GM18520 (cell line): ENCODE results near the gene GLI2.

Source experiments
- ATAC-seq: cut with Tn5 transposase; IDR thresholded peaks from one replicate; pipeline ENCODE4 v1.9.1; 2021; ENCODE audit not compliant: unreplicated experiment

GLI2 gene

DNA sequence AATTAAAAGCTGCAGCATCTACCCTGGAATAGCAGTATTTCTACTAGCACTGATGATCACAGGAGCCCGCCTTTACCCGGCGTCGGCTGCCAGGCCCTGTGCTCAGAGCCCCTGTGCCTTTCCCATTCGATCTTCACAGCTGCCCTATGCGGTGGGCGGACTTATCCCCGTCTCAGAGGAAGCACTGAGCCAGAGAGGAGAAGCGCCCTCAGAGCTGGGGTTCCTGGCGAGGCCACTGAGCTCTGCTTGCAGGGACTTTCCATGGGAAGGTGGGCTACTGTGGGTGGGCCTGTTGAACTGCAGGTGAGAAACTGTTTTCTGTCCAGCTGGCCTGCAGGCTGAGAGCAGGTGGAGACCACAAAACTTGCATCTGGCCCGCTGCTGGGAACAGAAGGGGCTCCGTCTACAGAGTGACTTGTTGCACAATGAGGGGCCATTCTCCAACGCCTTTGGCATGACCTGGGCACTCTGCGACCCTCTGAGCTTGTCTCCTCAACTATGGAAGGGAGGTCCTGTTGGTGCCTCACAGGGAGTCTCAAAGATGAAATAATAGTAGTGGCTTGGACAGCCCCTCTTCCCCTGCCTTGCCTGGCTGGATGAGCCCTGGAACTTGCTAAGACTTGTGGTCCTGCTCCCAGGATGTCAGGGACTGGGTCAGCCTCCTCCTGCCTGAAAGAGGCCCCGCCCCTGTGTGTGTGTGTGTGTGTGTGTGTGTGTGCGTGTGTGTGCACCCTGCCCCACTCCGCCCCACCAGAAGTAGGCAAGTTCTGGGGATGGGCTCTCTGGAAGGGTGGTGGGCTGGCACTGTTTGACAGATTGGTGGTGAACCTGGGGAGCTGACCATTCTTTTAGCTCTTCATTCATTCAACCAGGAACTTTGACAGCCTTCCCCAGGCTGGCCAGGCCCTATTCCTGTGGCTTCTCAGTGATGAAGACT, 32.7 kb downstream of the GLI2 start:
- ATAC-seq: no peak

DNA sequence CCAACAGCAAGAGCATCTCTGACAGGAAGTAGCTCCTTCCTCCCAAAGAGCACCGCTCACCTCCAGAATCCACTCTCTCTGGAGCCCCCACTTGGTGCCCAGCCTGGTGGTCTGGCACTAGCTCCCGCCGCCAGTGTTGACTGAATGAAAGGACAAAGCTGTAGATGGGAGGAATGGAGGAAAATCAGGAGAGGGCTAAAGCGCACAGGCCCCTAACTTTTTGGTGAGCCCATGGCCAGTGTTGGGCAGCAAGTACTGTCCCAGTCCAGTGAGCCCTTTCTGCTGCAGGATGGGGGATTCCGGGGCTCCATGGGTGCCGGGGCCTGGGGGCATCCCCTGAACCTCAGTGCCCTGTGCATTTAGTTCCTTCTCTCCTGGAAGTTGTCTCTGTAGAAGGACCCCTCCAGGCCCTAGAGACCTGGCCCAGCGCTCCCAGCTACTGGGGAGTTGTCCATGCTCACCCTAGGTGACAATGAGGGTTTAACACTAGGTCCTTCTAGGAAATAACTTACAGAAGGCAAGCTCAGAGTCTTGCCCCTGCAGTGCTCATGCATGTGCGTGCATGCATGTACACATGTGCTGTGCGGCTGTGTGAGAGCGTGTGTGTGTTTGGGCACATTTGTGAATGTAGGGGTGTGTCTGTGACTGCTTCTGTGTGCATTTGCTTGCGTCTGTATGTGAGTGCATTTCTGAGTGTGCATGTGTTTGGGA, 33.6 kb downstream of the GLI2 start:
- ATAC-seq: no peak

DNA sequence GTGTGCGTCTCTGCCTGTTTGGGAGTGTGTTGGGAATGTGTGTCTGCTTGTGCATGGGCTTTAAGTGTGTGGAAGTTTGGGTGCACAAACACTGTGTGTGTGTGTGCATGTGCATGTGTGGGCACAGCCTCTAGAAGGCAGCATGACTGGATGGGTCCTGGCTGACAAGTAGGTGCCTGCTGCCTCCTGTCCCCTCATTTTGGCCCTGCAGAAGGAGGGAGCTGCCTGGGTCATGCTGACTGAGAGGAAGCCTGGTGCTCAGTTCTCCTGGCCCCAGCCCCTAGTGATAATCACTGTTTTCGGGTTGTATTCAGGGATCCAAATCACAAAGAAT, 34.1 kb downstream of the GLI2 start:
- no peak for ATAC-seq

DNA sequence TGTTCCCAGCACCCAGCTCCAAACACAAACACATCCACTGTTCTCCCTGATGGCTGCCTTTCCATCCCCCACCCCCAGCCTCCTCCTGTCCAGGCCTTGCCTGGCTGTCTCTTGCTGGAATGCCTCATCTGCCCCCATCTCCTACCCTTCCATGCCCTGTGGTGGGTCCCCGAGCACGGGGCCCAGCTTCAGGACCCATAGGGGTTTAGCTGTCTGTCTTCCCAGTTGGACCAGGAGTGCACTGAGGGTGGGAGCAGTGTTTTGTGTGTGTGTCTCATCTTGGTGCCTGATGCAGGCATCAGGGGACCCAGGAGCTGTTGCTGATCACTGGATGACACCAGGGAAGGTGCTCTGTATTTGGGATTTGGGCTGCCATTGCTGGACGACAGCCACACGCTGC, 34.5 kb downstream of the GLI2 start:
- ATAC-seq: no peak

- ATAC-seq: no peak
Observed at GRCh38 chr2:120770641-120771040, 35.0 kb downstream of the GLI2 start.

GRCh38 chr2:120771111-120771780, 35.6 kb downstream of the GLI2 start:
- no peak for ATAC-seq

- ATAC-seq: no peak
Observed at GRCh38 chr2:120771781-120772208, 36.1 kb downstream of the GLI2 start.

DNA sequence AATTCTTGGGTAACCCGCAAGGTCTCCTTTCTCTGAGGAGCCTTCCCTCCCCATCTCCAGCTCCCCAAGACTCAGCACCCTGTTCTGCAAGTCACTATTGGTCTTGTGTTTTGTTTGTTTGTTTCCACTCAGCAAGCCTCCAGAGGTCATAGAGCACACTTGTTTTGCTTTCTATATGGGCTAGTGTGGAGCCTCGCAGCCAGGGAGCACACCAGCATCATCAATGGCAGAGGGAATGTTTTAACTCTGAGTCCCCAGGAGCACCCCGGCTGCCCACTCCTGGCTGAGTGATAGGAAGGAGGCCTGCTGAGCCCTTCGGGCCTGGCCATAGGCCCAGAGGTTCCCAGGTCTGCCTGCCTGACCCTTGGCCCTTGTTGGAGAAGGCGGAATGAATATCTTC, 36.6 kb downstream of the GLI2 start:
- no peak for ATAC-seq

DNA sequence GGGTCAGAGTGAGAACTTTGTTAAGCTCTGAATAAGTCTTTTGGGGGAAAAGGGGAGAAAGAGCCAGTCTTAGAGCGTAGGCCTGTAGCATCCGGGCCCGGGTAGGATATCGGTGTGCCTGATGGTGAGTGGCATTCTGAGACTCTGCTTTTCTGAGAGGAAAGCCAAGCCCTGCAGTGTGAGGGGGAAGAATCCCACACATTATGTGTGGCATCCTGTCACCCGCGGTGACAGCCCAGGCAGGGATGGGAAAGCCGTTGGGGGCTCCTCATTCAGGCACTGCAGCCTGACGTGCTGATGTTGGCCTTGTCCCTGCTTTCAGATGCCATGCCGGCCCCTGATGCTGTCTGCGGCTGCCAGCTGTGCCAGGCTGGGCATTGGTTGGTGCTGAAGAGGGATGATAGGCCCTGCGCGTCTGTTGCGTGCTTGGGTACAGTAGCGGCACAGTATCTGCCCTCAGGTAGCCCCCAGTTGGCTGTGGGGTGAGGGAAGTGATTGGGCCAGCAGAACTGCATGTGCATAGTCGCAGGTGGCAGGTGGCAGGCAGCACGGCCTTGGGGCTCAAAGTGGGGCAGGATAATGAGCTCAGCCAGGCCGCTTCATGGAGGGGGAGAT, 37.6 kb downstream of the GLI2 start:
- ATAC-seq: no peak

- no peak for ATAC-seq
Observed at GRCh38 chr2:120774557-120775160, 39.0 kb downstream of the GLI2 start.

- no peak for ATAC-seq
Observed at GRCh38 chr2:120775194-120775593, 39.5 kb downstream of the GLI2 start.

GRCh38 chr2:120775801-120776589, 40.3 kb downstream of the GLI2 start:
- ATAC-seq: no peak

DNA sequence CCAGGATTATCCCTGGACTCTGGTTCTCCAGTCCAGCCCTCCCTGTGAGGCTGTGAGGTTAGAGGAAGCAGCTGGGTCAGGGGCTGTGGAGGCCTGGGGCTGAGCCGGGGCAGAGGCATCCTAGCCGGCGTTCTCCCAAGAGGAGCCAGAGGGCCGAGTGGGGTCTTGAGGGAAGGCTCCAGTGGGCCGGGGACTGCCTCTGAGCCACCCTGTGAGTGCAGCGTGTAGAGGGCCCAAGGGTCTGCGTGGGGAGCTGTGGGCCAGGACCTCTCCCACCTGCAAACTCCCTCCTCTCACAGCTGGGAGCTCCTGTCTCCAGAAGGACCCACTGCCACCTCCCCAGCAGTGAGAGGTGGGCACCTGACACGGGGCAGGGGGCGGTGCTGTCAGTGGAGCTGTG, 41.0 kb downstream of the GLI2 start:
- no peak for ATAC-seq

- ATAC-seq: no peak
Observed at GRCh38 chr2:120777170-120777751, 41.6 kb downstream of the GLI2 start.

DNA sequence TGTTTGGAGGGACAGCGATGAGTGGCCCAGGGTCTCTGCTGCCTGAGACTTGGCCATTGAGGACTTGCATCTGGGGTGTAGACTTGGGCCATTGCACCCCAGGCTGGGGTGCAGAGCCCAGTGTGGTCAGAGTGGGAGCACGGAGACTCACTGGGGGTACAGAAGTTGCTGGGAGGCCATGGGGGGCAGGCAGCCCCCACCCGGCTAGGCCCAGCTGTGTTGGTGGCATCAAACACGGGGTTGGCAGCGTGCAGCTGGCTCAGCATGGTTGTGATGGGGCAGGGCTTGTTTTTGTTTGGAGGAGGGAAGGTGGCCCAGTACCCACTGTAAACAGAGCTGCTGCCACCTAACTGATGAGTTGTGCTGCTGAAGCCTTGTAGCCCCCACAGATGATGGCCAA, 42.1 kb downstream of the GLI2 start:
- no peak for ATAC-seq

DNA sequence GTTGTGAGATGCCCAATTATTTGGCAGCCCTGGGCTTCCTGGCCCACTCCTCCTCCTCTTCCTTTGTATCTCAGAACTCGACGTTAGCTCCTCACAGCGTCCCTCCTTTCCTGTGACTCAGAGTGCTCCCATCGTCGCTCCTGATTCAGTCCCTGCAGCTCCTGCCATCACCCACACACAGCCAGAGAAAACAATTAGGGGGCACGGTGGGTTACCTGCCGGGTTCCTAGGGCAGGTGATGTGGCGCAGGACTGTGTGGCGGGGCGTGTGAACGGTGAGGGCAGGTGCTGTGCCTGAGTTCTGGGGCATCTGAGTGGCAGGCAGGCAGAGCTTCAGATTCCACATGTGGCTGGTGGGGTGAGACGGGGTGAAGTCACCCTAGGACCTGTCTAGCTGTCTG, 42.6 kb downstream of the GLI2 start:
- ATAC-seq: no peak

GRCh38 chr2:120779781-120780283, 44.2 kb downstream of the GLI2 start:
- ATAC-seq: no peak

DNA sequence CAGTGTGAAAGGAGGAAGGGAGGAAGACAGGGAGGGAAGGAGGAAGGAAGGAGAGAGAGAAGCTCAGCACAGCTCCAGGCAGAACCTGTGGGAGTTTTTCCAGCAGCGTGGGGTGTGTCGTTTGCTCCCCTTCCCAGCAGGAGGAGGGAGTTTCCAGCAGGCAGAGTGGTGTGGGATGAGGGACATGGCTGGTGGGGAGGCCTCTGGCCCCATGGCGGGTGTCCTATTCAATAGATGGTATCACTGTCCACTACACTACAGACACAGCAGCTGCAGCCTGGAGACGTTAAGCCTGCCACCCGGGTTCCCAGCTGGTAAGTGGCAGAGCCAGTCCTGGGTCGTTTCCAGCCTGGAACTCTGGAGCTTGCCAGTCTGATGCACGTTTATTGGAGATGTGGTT, 44.7 kb downstream of the GLI2 start:
- no peak for ATAC-seq

DNA sequence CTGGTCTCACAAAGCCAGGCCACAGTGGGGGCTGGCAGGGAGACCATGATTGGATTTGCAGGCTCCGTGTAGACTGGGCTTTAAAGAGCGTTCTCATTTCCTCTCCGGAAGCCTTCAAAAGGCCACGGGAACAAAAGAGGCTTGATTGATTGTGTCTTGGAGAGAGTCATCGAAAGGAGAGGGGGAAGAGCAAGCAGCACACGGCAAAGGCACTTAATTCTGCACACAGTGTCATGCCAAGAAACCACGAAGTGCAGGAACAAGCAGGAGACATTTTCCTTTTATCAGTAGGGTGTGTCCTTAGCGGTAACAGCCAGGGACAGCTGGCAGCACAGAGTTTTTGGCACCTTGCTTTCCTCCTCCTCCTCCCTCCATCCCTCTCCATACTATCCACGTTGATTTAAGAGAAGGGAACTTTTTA, 47.7 kb downstream of the GLI2 start:
- no peak for ATAC-seq

GRCh38 chr2:120783969-120784372, 48.3 kb downstream of the GLI2 start:
- ATAC-seq: no peak
